PC-9 (cell line): ENCODE measurements around the gene PAQR3.

Experiments used
- CTCF ChIP-seq: fragments of 200-600 bp; sonication (generic); conservative IDR thresholded peaks from 2 replicates; pipeline ENCODE4 v1.6.1; 2017; ENCODE audit warnings: mixed run types, antibody characterized with exemption, mild to moderate bottlenecking, moderate library complexity
- EZH2 ChIP-seq: fragments of 200-600 bp; sonication (generic); IDR thresholded peaks from 2 replicates; pipeline ENCODE4 v1.8.0; 2017; ENCODE audit warnings: antibody characterized with exemption, low read depth

- no peak for TF ChIP-seq CTCF
- no peak for TF ChIP-seq EZH2
Measured at GRCh38 chr4:78901882-78902281, 37.4 kb downstream of the PAQR3 start.
